H1 (cell line): Measurements from ENCODE around the gene YWHAE. TPM values are rescaled to one million over a fixed set of nuclear protein-coding genes. Genes with fewer than 3 reads are reported as not detected.

Experiments used
- CTCF ChIA-PET: fragments of 300-600 bp; sonication (Branson Sonifier 250); formaldehyde crosslinking; loops from one replicate; lab custom pipeline; 2021; ENCODE audit not compliant: partially characterized antibody; lab: Charles Lee
- POLR2A ChIA-PET: fragments of 300-600 bp; sonication (Branson Sonifier 250); formaldehyde crosslinking; loops from one replicate; lab custom pipeline; 2021; ENCODE audit warnings: inconsistent platforms; ENCODE audit not compliant: partially characterized antibody; lab: Charles Lee
- DNase-seq, 2 experiments: peaks; one replicate each; pipeline versions ENCODE4 v3.0.0 to v3.0.0-alpha.2; 2010 to 2022; ENCODE audit warnings: low spot score in 2 of 2, low read depth in 1 of 2, mixed read lengths in 1 of 2
- FAIRE-seq: peaks from 2 replicates; lab custom pipeline; 2011; peaks lifted over from hg19 to GRCh38; lab: Jason Lieb, UNC
- H2AFZ ChIP-seq: 2 replicates; pipeline ENCODE4 v1.8.1; 2012; ENCODE audit warnings: low read length, inconsistent platforms
- H2AK5ac ChIP-seq: 2 replicates; pipeline ENCODE4 v1.6.1; 2013; ENCODE audit warnings: low read depth, low read length
- H2BK120ac ChIP-seq: replicated peaks from 2 replicates; pipeline ENCODE3; 2013; ENCODE audit warnings: low read depth, low read length, inconsistent platforms
- H2BK12ac ChIP-seq: 2 replicates; pipeline ENCODE4 v1.6.1; 2013; ENCODE audit warnings: low read depth, low read length
- H2BK15ac ChIP-seq: 2 replicates; pipeline ENCODE4 v1.6.1; 2013; ENCODE audit warnings: low read length
- H2BK20ac ChIP-seq: 2 replicates; pipeline ENCODE4 v1.6.1; 2013; ENCODE audit warnings: low read length
- H2BK5ac ChIP-seq: 2 replicates; pipeline ENCODE4 v1.6.1; 2013; ENCODE audit warnings: low read depth, low read length
- H3K14ac ChIP-seq: 2 replicates; pipeline ENCODE4 v1.6.1; 2013; ENCODE audit warnings: inconsistent platforms; ENCODE audit not compliant: insufficient read length
- H3K18ac ChIP-seq: 2 replicates; pipeline ENCODE4 v1.6.1; 2013; ENCODE audit warnings: low read length; ENCODE audit errors: extremely low read depth
- H3K23ac ChIP-seq: 2 replicates; pipeline ENCODE4 v1.6.1; 2013; ENCODE audit warnings: inconsistent platforms; ENCODE audit not compliant: insufficient read length
- H3K23me2 ChIP-seq: 2 replicates; pipeline ENCODE4 v1.6.1; 2013; ENCODE audit warnings: low read depth, low read length
- H3K27ac ChIP-seq: 2 replicates; pipeline ENCODE4 v1.6.1; 2011; ENCODE audit warnings: low read depth, low read length, inconsistent platforms
- H3K27me3 ChIP-seq, 4 experiments: replicated peaks in 1 of 4; 1 replicate in 1 of 4; 2 replicates in 3 of 4; pipeline versions ENCODE4 v1.6.1 to v1.8.1; 2011 to 2013; ENCODE audit warnings: low read length in 3 of 4, mild to moderate bottlenecking in 3 of 4, inconsistent platforms in 2 of 4, mixed read lengths in 2 of 4, moderate library complexity in 1 of 4; ENCODE audit not compliant: control insufficient read depth in 3 of 4, insufficient read depth in 3 of 4; ENCODE audit errors: extremely low read depth in 1 of 4
- H3K36me3 ChIP-seq, 4 experiments: 2 replicates each; pipeline versions ENCODE4 v1.6.1 to v1.8.1; 2011 to 2013; ENCODE audit warnings: mild to moderate bottlenecking in 4 of 4, low read length in 3 of 4, moderate library complexity in 2 of 4, control low read depth in 1 of 4, inconsistent platforms in 1 of 4; ENCODE audit not compliant: insufficient read depth in 4 of 4, control insufficient read depth in 2 of 4
- H3K4ac ChIP-seq: replicated peaks from 2 replicates; pipeline ENCODE3; 2013; ENCODE audit warnings: low read length, low read depth, mixed read lengths, inconsistent platforms; ENCODE audit not compliant: insufficient read length
- H3K4me1 ChIP-seq, 4 experiments: replicated peaks in 1 of 4; 1 replicate in 1 of 4; 2 replicates in 3 of 4; pipeline versions ENCODE4 v1.6.1 to v1.8.1; 2011 to 2013; ENCODE audit warnings: low read length in 3 of 4, inconsistent platforms in 2 of 4, mixed read lengths in 1 of 4; ENCODE audit not compliant: insufficient read depth in 4 of 4, control insufficient read depth in 3 of 4
- H3K4me2 ChIP-seq, 2 experiments: 2 replicates each; pipeline versions ENCODE4 v1.6.1 to v1.8.1; 2011 to 2013; ENCODE audit warnings: low read depth in 2 of 2, low read length in 2 of 2, control low read depth in 1 of 2, inconsistent platforms in 1 of 2, mild to moderate bottlenecking in 1 of 2; ENCODE audit not compliant: insufficient read depth in 1 of 2
- H3K4me3 ChIP-seq, 4 experiments: fragments of 200-600, 300-600 bp in 1 of 4; sonication (generic), shearing (Covaris generic), sonication (Bioruptor Twin) in 1 of 4; 2 replicates each; pipeline versions ENCODE4 v1.5.1 to v1.8.1; 2011 to 2016; ENCODE audit warnings: low read length in 4 of 4, low read depth in 3 of 4, control low read depth in 2 of 4, inconsistent platforms in 2 of 4, mild to moderate bottlenecking in 2 of 4, mixed read lengths in 1 of 4, moderate library complexity in 1 of 4; ENCODE audit not compliant: insufficient read depth in 2 of 4; ENCODE audit errors: extremely low read depth in 1 of 4
- H3K56ac ChIP-seq: replicated peaks from 2 replicates; pipeline ENCODE3; 2013; ENCODE audit warnings: low read depth, mild to moderate bottlenecking, mixed read lengths, low read length, inconsistent platforms; ENCODE audit not compliant: insufficient read length
- H3K79me1 ChIP-seq: 2 replicates; pipeline ENCODE4 v1.6.1; 2013; ENCODE audit warnings: low read depth, low read length, control low read depth
- H3K79me2 ChIP-seq, 2 experiments: 2 replicates each; pipeline versions ENCODE4 v1.6.1 to v1.8.1; 2012 to 2013; ENCODE audit warnings: low read length in 2 of 2, mild to moderate bottlenecking in 2 of 2, inconsistent platforms in 1 of 2; ENCODE audit not compliant: insufficient read depth in 2 of 2, control insufficient read depth in 1 of 2
- H3K9ac ChIP-seq, 4 experiments: replicated peaks in 1 of 4; 1 replicate in 1 of 4; 2 replicates in 3 of 4; pipeline versions ENCODE4 v1.6.1 to v1.8.1; 2011 to 2013; ENCODE audit warnings: low read depth in 3 of 4, low read length in 3 of 4, control low read depth in 2 of 4, mild to moderate bottlenecking in 2 of 4, moderate library complexity in 2 of 4, inconsistent platforms in 1 of 4; ENCODE audit errors: extremely low read depth in 1 of 4
- H3K9me3 ChIP-seq, 2 experiments: 2 replicates each; pipeline versions ENCODE4 v1.6.1 to v1.8.1; 2012 to 2013; ENCODE audit warnings: mild to moderate bottlenecking in 2 of 2, moderate library complexity in 2 of 2, control low read depth in 1 of 2, inconsistent platforms in 1 of 2, low read depth in 1 of 2, low read length in 1 of 2, mixed read lengths in 1 of 2; ENCODE audit not compliant: insufficient read depth in 2 of 2
- H4K20me1 ChIP-seq, 2 experiments: replicated peaks in 1 of 2; 2 replicates each; pipeline versions ENCODE3 to v1.8.1; 2011 to 2013; ENCODE audit warnings: inconsistent platforms in 2 of 2, low read length in 2 of 2, mild to moderate bottlenecking in 1 of 2; ENCODE audit not compliant: insufficient read depth in 2 of 2, control insufficient read depth in 1 of 2
- H4K5ac ChIP-seq: 2 replicates; pipeline ENCODE4 v1.6.1; 2013; ENCODE audit warnings: low read length, low read depth, mixed read lengths, inconsistent platforms; ENCODE audit not compliant: insufficient read length
- H4K8ac ChIP-seq: 2 replicates; pipeline ENCODE4 v1.8.0; 2013; ENCODE audit warnings: mild to moderate bottlenecking, moderate library complexity, low read length, inconsistent platforms; ENCODE audit not compliant: insufficient read depth; ENCODE audit errors: extremely low read depth
- H4K91ac ChIP-seq: replicated peaks from 2 replicates; pipeline ENCODE3; 2013; ENCODE audit warnings: low read length, mixed read lengths, inconsistent platforms; ENCODE audit not compliant: insufficient read length
- ASH2L ChIP-seq: fragments of 200-600, 300-600 bp; sonication (generic); IDR thresholded peaks from one replicate; pipeline ENCODE4 v1.7.1; 2017; ENCODE audit warnings: low read length
- ATF3 ChIP-seq: IDR thresholded peaks from 2 replicates; pipeline ENCODE4 v1.6.1; 2011; ENCODE audit warnings: low read depth, mild to moderate bottlenecking, low read length; ENCODE audit not compliant: insufficient read depth
- CHD2 ChIP-seq: IDR thresholded peaks from 2 replicates; pipeline ENCODE4 v1.6.1; 2012; ENCODE audit warnings: low read length, improper control_type of control experiment
- CREB1 ChIP-seq: IDR thresholded peaks from 2 replicates; pipeline ENCODE4 v1.6.1; 2012; ENCODE audit warnings: inconsistent platforms
- GABPA ChIP-seq: IDR thresholded peaks from 2 replicates; pipeline ENCODE4 v1.6.1; 2011; ENCODE audit warnings: mild to moderate bottlenecking, low read length, moderate library complexity, borderline replicate concordance; ENCODE audit not compliant: insufficient read depth
- HDAC2 ChIP-seq, 2 experiments: fragments of 300-600 bp in 1 of 2; sonication (generic) in 1 of 2; IDR thresholded peaks; 2 replicates each; pipeline ENCODE4 v1.6.1; 2011 to 2012; ENCODE audit warnings: low read depth in 2 of 2, low read length in 2 of 2, mild to moderate bottlenecking in 2 of 2, moderate library complexity in 2 of 2, borderline replicate concordance in 1 of 2, inconsistent platforms in 1 of 2
- JUND ChIP-seq: IDR thresholded peaks from 2 replicates; pipeline ENCODE4 v1.6.1; 2011; ENCODE audit warnings: mild to moderate bottlenecking, improper control_type of control experiment, low read length
- KDM1A ChIP-seq: fragments of 200-600, 300-600 bp; sonication (generic); IDR thresholded peaks from 2 replicates; pipeline ENCODE4 v1.7.1; 2016; ENCODE audit warnings: mild to moderate bottlenecking, low read length, borderline replicate concordance
- RBBP5 ChIP-seq: IDR thresholded peaks from 2 replicates; pipeline ENCODE4 v1.7.1; 2012; ENCODE audit warnings: low read depth, mild to moderate bottlenecking, inconsistent platforms, low read length, moderate library complexity, borderline replicate concordance
- RFX5 ChIP-seq: IDR thresholded peaks from 2 replicates; pipeline ENCODE4 v1.6.1; 2011; ENCODE audit warnings: low read depth, low read length, improper control_type of control experiment, borderline replicate concordance
- RNF2 ChIP-seq: fragments of 200-900, 300-1000 bp; sonication (generic); IDR thresholded peaks from 2 replicates; pipeline ENCODE4 v1.7.1; 2016; ENCODE audit warnings: borderline replicate concordance, low read depth, mild to moderate bottlenecking, antibody characterized with exemption, low read length; ENCODE audit not compliant: poor library complexity, severe bottlenecking; ENCODE audit errors: missing control alignments
- RXRA ChIP-seq: IDR thresholded peaks from 2 replicates; pipeline ENCODE4 v1.6.1; 2011; ENCODE audit warnings: low read depth, mild to moderate bottlenecking, low read length, moderate library complexity; ENCODE audit not compliant: insufficient read depth
- SIX5 ChIP-seq: IDR thresholded peaks from 2 replicates; pipeline ENCODE4 v1.6.1; 2011; ENCODE audit warnings: mild to moderate bottlenecking, low read depth, low read length
- WGBS, 2 experiments: shearing (Covaris generic) in 1 of 2; methylation state at CpG; one replicate each; pipeline versions ENCODE4 v1.1.6 to v1.1.7; 2013 to 2015; ENCODE audit warnings: low lambda C conversion rate in 2 of 2, mixed read lengths in 2 of 2, inconsistent platforms in 1 of 2, low coverage in 1 of 2, missing lambda C conversion rate in 1 of 2; ENCODE audit not compliant: insufficient replicate concordance in 2 of 2, insufficient coverage in 1 of 2, insufficient read length in 1 of 2; ENCODE audit errors: extremely low coverage in 1 of 2, missing lambda C conversion rate in 1 of 2; 5-methylcytosine and 5-hydroxymethylcytosine counted together
- polyA plus RNA-seq, 7 experiments: library from polyadenylated mRNA; depleted of rRNA in 3 of 7; stranded (reverse) in 5 of 7; unstranded in 2 of 7; fragments of >200 nt in 5 of 7; fragments of 200-250 nt in 2 of 7; gene quantifications; 1 replicate in 5 of 7; 2 replicates in 1 of 7; 4 replicates in 1 of 7; pipeline versions ENCODE4 v1.2.1 to v1.2.3, GENCODE V29; 2011 to 2013; ENCODE audit warnings: missing spikeins in 2 of 7, mixed read lengths in 2 of 7
- total RNA-seq: library from RNA; stranded (reverse); fragmentation: NEBNext Ultra II Directional; extraction: Animal tissue kit (Norgen Biotek cat#: 25700); gene quantifications from 2 replicates; pipeline ENCODE4 v1.2.1, GENCODE V29; 2021

The YWHAE gene
- total and polyA plus RNA-seq, 2 of the 8 experiments (the other 6 are each of a cell fraction or from before 2014, with no cell fraction given), result 559 to 1,186 TPM

GRCh38 chr17:1368588-1368987 lies 31.4 kb downstream of the YWHAE start:
- no peak overlapping the region for H3K4ac ChIP-seq
- no peak overlapping the region for H2BK15ac ChIP-seq
- POLR2A ChIA-PET, result interaction anchor here (0.6 to 2.4 kb wide), 8 partner anchors 11 to 148 kb away, joined by 3 to 10 read pairs (median 4); partner anchors contain the start of genes INPP5K and YWHAE
- DNase-seq, result no peak
- no peak for FAIRE-seq
- no peak overlapping the region for H4K8ac ChIP-seq
- no peak overlapping the region for H2BK5ac ChIP-seq
- no peak overlapping the region for H2BK20ac ChIP-seq
- H3K4me3 ChIP-seq, result no peak overlapping the region
- H4K5ac ChIP-seq, result no peak overlapping the region
- H3K27ac ChIP-seq, result no peak overlapping the region
- H3K36me3 ChIP-seq, result peaks cover 8 to 15% (median 12%) of the 10 kb centered on the region in 4 experiments
- no peaks in the 10 kb centered on the region for H3K9me3 ChIP-seq
- H3K14ac ChIP-seq, result no peak overlapping the region
- CTCF ChIA-PET, result interaction anchor here (0.6 to 1.6 kb wide), 4 partner anchors 23 to 103 kb away, joined by 3 to 7 read pairs (median 4); no protein-coding TSS in a partner anchor
- H3K79me1 ChIP-seq, result peaks cover 11% of the 10 kb centered on the region
- H2AFZ ChIP-seq, result no peak overlapping the region
- H3K4me1 ChIP-seq, result peaks cover 0 to 10% (median 3%) of the 10 kb centered on the region in 4 experiments; a peak in 3 of 7 replicates
- H2AK5ac ChIP-seq, result no peak overlapping the region
- 89% methylated on average over 4 of the region's 4 CpGs; no CpG with 5 or more reads in 1 of the 2 experiments for WGBS, 2 experiments
- no peak overlapping the region for H3K23ac ChIP-seq
- H3K23me2 ChIP-seq, result no peaks in the 10 kb centered on the region
- no peak overlapping the region for H2BK12ac ChIP-seq
- no peak overlapping the region for H3K18ac ChIP-seq
- H3K27me3 ChIP-seq, result no peaks in the 10 kb centered on the region
- H4K91ac ChIP-seq, result no peak overlapping the region
- H2BK120ac ChIP-seq, result no peak overlapping the region
- H3K56ac ChIP-seq, result no peak overlapping the region
- H4K20me1 ChIP-seq, result peaks cover 27 to 33% of the 10 kb centered on the region in 2 experiments
- H3K4me2 ChIP-seq, result no peak overlapping the region; a peak in 1 of 4 replicates
- peaks cover 36 to 96% of the 10 kb centered on the region in 2 experiments for H3K79me2 ChIP-seq
- H3K9ac ChIP-seq, result no peak overlapping the region
- no peak for TF ChIP-seq JUND
- TF ChIP-seq RBBP5, result no peak
- TF ChIP-seq ATF3, result no peak
- TF ChIP-seq RFX5, result no peak
- no peak for TF ChIP-seq RXRA
- no peak for TF ChIP-seq SIX5
- TF ChIP-seq ASH2L, result no peak
- no peak for TF ChIP-seq RNF2
- no peak for TF ChIP-seq CREB1
- TF ChIP-seq CHD2, result no peak
- TF ChIP-seq HDAC2 (IDR thresholded peaks at IDR 0.05; ENCODE audit: borderline replicate concordance in 1 of 2, low read depth in 2 of 2, low read length in 2 of 2), result no peak
- no peak for TF ChIP-seq GABPA
- no peak for TF ChIP-seq KDM1A
